Mucosa of rectum (tissue), 2 donors: ENCODE data around the gene FOXP2.
"Not testable (repeated sequence)": the region's sequence is repeated elsewhere in the genome, so short reads cannot be mapped to it uniquely, and the experiment has no call there.

Experiments
- H3K27ac ChIP-seq, 2 donors: one replicate each; pipeline ENCODE4 v1.7.0; 2013; ENCODE audit warnings: inconsistent platforms in 2 of 2, low read depth in 2 of 2, low read length in 2 of 2
- H3K27me3 ChIP-seq, 2 donors: one replicate each; pipeline ENCODE4 v1.7.0; 2013; ENCODE audit warnings: low read length in 2 of 2; ENCODE audit not compliant: control insufficient read depth in 2 of 2, insufficient read depth in 2 of 2
- H3K36me3 ChIP-seq, 2 donors: one replicate each; pipeline ENCODE4 v1.7.0; 2013; ENCODE audit warnings: low read length in 2 of 2; ENCODE audit not compliant: control insufficient read depth in 2 of 2, insufficient read depth in 2 of 2
- H3K4me1 ChIP-seq, 2 donors: one replicate each; pipeline ENCODE4 v1.7.0; 2013; ENCODE audit warnings: low read length in 2 of 2, mild to moderate bottlenecking in 1 of 2; ENCODE audit not compliant: control insufficient read depth in 2 of 2, insufficient read depth in 2 of 2
- H3K4me3 ChIP-seq, 2 donors: one replicate each; pipeline ENCODE4 v1.7.0; 2013; ENCODE audit warnings: low read length in 2 of 2
- H3K9ac ChIP-seq, 2 donors: one replicate each; pipeline ENCODE4 v1.7.0; 2013; ENCODE audit warnings: low read length in 2 of 2, low read depth in 1 of 2, mild to moderate bottlenecking in 1 of 2
- H3K9me3 ChIP-seq, 2 donors: one replicate each; pipeline ENCODE4 v1.7.0; 2013; ENCODE audit warnings: low read length in 2 of 2; ENCODE audit not compliant: control insufficient read depth in 2 of 2
- donor health status: healthy.
- donor health status: Normal muscosa, but diverticular disease.

The FOXP2 gene

GRCh38 chr7:114488696-114489095 lies 74.1 kb downstream of the FOXP2 start:
- H3K9me3 ChIP-seq, result peaks cover 0 to 4% of the 10 kb centered on the region in 2 donors
- H3K9ac ChIP-seq, result no peak overlapping the region
- no peak overlapping the region for H3K27ac ChIP-seq
- no peaks in the 10 kb centered on the region for H3K27me3 ChIP-seq
- no peak overlapping the region for H3K4me3 ChIP-seq
- H3K4me1 ChIP-seq, result no peaks in the 10 kb centered on the region
- no peaks in the 10 kb centered on the region for H3K36me3 ChIP-seq

GRCh38 chr7:114497491-114497890 lies 82.9 kb downstream of the FOXP2 start:
- H3K4me1 ChIP-seq, result not testable (repeated sequence)

GRCh38 chr7:114502454-114503254 lies 88.0 kb downstream of the FOXP2 start:
- no peaks in the 10 kb centered on the region for H3K36me3 ChIP-seq
- H3K4me3 ChIP-seq, result no peak overlapping the region
- H3K9ac ChIP-seq, result no peak overlapping the region
- H3K9me3 ChIP-seq, result no peaks in the 10 kb centered on the region
- no peaks in the 10 kb centered on the region for H3K27me3 ChIP-seq
- H3K27ac ChIP-seq, result no peak overlapping the region
- H3K4me1 ChIP-seq, result peaks cover 0 to 3% of the 10 kb centered on the region in 2 donors

More at GRCh38 chr7:114497491-114497890, 82.9 kb downstream of the FOXP2 start:
- not testable (repeated sequence) for H3K27ac ChIP-seq, H3K9ac ChIP-seq, H3K9me3 ChIP-seq, H3K36me3 ChIP-seq, H3K4me3 ChIP-seq, H3K27me3 ChIP-seq

GRCh38 chr7:114504586-114504985 lies 90.0 kb downstream of the FOXP2 start:
- Histone ChIP-seq H3K9me3 (no peaks in the 10 kb centered on the region), H3K27ac (no peak overlapping the region), H3K36me3 (no peaks in the 10 kb centered on the region), H3K9ac (no peak overlapping the region), H3K4me1 (peaks cover 0 to 3% of the 10 kb centered on the region in 2 donors), H3K27me3 (no peaks in the 10 kb centered on the region), H3K4me3 (no peak overlapping the region)

GRCh38 chr7:114507381-114507780 lies 92.8 kb downstream of the FOXP2 start:
- Histone ChIP-seq H3K27ac (no peak overlapping the region), H3K9me3 (no peaks in the 10 kb centered on the region), H3K4me3 (no peak overlapping the region), H3K4me1 (no peaks in the 10 kb centered on the region), H3K27me3 (no peaks in the 10 kb centered on the region), H3K36me3 (no peaks in the 10 kb centered on the region), H3K9ac (no peak overlapping the region)

- Histone ChIP-seq H3K9ac (no peak overlapping the region), H3K9me3 (no peaks in the 10 kb centered on the region), H3K27me3 (no peaks in the 10 kb centered on the region), H3K4me3 (no peak overlapping the region), H3K4me1 (no peaks in the 10 kb centered on the region), H3K36me3 (no peaks in the 10 kb centered on the region), H3K27ac (no peak overlapping the region)
These were observed 93.5 kb downstream of the FOXP2 start for GRCh38 chr7:114508086-114508485.

GRCh38 chr7:114510824-114511223 lies 96.2 kb downstream of the FOXP2 start:
- not testable (repeated sequence) for H3K9me3 ChIP-seq, H3K36me3 ChIP-seq

GRCh38 chr7:114519240-114519639 lies 104.6 kb downstream of the FOXP2 start:
- no peak overlapping the region for H3K9ac ChIP-seq
- no peaks in the 10 kb centered on the region for H3K27me3 ChIP-seq
- H3K27ac ChIP-seq, result no peak overlapping the region
- H3K4me1 ChIP-seq, result no peaks in the 10 kb centered on the region
- H3K4me3 ChIP-seq, result no peak overlapping the region
- no peaks in the 10 kb centered on the region for H3K9me3 ChIP-seq
- no peaks in the 10 kb centered on the region for H3K36me3 ChIP-seq

More at GRCh38 chr7:114510824-114511223, 96.2 kb downstream of the FOXP2 start:
- not testable (repeated sequence) for H3K4me1 ChIP-seq, H3K27me3 ChIP-seq, H3K9ac ChIP-seq, H3K4me3 ChIP-seq, H3K27ac ChIP-seq

- no peaks in the 10 kb centered on the region for H3K36me3 ChIP-seq
These were observed 107.5 kb downstream of the FOXP2 start for GRCh38 chr7:114522081-114522480.

GRCh38 chr7:114527589-114527988 lies 113.0 kb downstream of the FOXP2 start:
- Histone ChIP-seq H3K27ac (no peak overlapping the region), H3K27me3 (no peaks in the 10 kb centered on the region), H3K36me3 (no peaks in the 10 kb centered on the region), H3K4me3 (no peak overlapping the region), H3K4me1 (no peaks in the 10 kb centered on the region), H3K9me3 (no peaks in the 10 kb centered on the region), H3K9ac (no peak overlapping the region)

More at GRCh38 chr7:114522081-114522480, 107.5 kb downstream of the FOXP2 start:
- Histone ChIP-seq H3K4me1 (no peaks in the 10 kb centered on the region), H3K27ac (no peak overlapping the region), H3K9ac (no peak overlapping the region), H3K4me3 (no peak overlapping the region), H3K9me3 (no peaks in the 10 kb centered on the region), H3K27me3 (no peaks in the 10 kb centered on the region)
